Measurements from ENCODE around the gene ASB7.
"Not testable (repeated sequence)": the region's sequence is repeated elsewhere in the genome, so short reads cannot be mapped to it uniquely, and the experiment has no call there.

Gene ASB7

GRCh38 chr15:100650685-100651084 is 48.3 kb downstream of the ASB7 start:
- DNase-seq (ENCODE audit: low read depth in 2 of 2): no peak

- DNase-seq (ENCODE audit: low read depth in 2 of 2): no peak
Measured at GRCh38 chr15:100651253-100651652, 48.9 kb downstream of the ASB7 start.

GRCh38 chr15:100652116-100652515 is 49.7 kb downstream of the ASB7 start:
- no peak for DNase-seq (ENCODE audit: low read depth in 2 of 2)

- DNase-seq (ENCODE audit: low read depth in 2 of 2): no peak
Measured at GRCh38 chr15:100653608-100654007, 51.2 kb downstream of the ASB7 start.

GRCh38 chr15:100658895-100659294 is 56.5 kb downstream of the ASB7 start:
- DNase-seq (ENCODE audit: low read depth in 2 of 2): no peak

GRCh38 chr15:100661156-100661555 is 58.8 kb downstream of the ASB7 start:
- DNase-seq (ENCODE audit: low read depth in 2 of 2): no peak

GRCh38 chr15:100663086-100663914 is 60.9 kb downstream of the ASB7 start:
- no peak for DNase-seq (ENCODE audit: low read depth in 2 of 2)

GRCh38 chr15:100663915-100664281 is 61.5 kb downstream of the ASB7 start:
- DNase-seq (ENCODE audit: low read depth in 2 of 2): no peak

- no peak for DNase-seq (ENCODE audit: low read depth in 2 of 2)
Measured at GRCh38 chr15:100665570-100665969, 63.2 kb downstream of the ASB7 start.

GRCh38 chr15:100667405-100668347 is 65.3 kb downstream of the ASB7 start:
- no peak for DNase-seq (ENCODE audit: low read depth in 2 of 2)

GRCh38 chr15:100668348-100668745 is 66.0 kb downstream of the ASB7 start:
- no peak for DNase-seq (ENCODE audit: low read depth in 2 of 2)

GRCh38 chr15:100669260-100669659 is 66.9 kb downstream of the ASB7 start:
- DNase-seq (ENCODE audit: low read depth in 2 of 2): no peak

- no peak for DNase-seq (ENCODE audit: low read depth in 2 of 2)
Measured at GRCh38 chr15:100670505-100671021, 68.2 kb downstream of the ASB7 start.

- no peak for DNase-seq (ENCODE audit: low read depth in 2 of 2)
Measured at GRCh38 chr15:100671124-100671680, 68.8 kb downstream of the ASB7 start.

- no peak for DNase-seq (ENCODE audit: low read depth in 2 of 2)
Measured at GRCh38 chr15:100671858-100672543, 69.6 kb downstream of the ASB7 start.

- DNase-seq (ENCODE audit: low read depth in 2 of 2): no peak
Measured at GRCh38 chr15:100672959-100673358, 70.6 kb downstream of the ASB7 start.

- not testable (repeated sequence) for DNase-seq (ENCODE audit: low read depth in 2 of 2)
Measured at GRCh38 chr15:100679151-100679550, 76.8 kb downstream of the ASB7 start.

- DNase-seq (ENCODE audit: low read depth in 2 of 2): no peak
Measured at GRCh38 chr15:100680726-100681125, 78.3 kb downstream of the ASB7 start.

- DNase-seq (ENCODE audit: low read depth in 2 of 2): no peak
Measured at GRCh38 chr15:100681335-100681746, 79.0 kb downstream of the ASB7 start.

GRCh38 chr15:100682468-100682867 is 80.1 kb downstream of the ASB7 start:
- no peak for DNase-seq (ENCODE audit: low read depth in 2 of 2)

GRCh38 chr15:100683434-100683833 is 81.0 kb downstream of the ASB7 start:
- DNase-seq (ENCODE audit: low read depth in 2 of 2): no peak

GRCh38 chr15:100684591-100684990 is 82.2 kb downstream of the ASB7 start:
- DNase-seq (ENCODE audit: low read depth in 2 of 2): no peak

All from stimulated activated CD4-positive, alpha-beta T cell treated with anti-CD3 and anti-CD28 coated beads, Interleukin-4, amount 100 ng/mL, for 48 hours (primary cell).